Activated naive CD8-positive, alpha-beta T cell treated with anti-CD3 and anti-CD28 coated beads, Interleukin-2, amount 10 ng/mL, durations not matched to agents 7 days and 5 days (primary cell): ENCODE data around the gene DIAPH1. TPM values are rescaled to one million over a fixed set of nuclear protein-coding genes. Genes with fewer than 3 reads are reported as not detected.
A peak's percentile ranks its signal among the peaks of the same experiment; 100 is the strongest.

Experiments used
- ATAC-seq: fragments of 150-1000 bp; cut with Tn5 transposase; one replicate; pipeline ENCODE4 v1.10.0; 2021; ENCODE audit warnings: low read depth, moderate library complexity
- POLR2A ChIA-PET: fragments of 350-600 bp; sonication (Branson Sonifier 250); formaldehyde crosslinking; loops from one replicate; lab custom pipeline; 2021; ENCODE audit warnings: antibody characterized with exemption; lab: Charles Lee
- DNase-seq: peaks from one replicate; pipeline ENCODE4 v3.0.0; 2021
- H3K27ac Mint-ChIP-seq: one replicate; pipeline ENCODE4 v1.8.0; 2022; ENCODE audit warnings: mild to moderate bottlenecking, mixed read lengths
- H3K27me3 Mint-ChIP-seq: one replicate; pipeline ENCODE4 v1.8.0; 2022; ENCODE audit warnings: mild to moderate bottlenecking, moderate library complexity, mixed read lengths
- H3K36me3 Mint-ChIP-seq: one replicate; pipeline ENCODE4 v1.8.0; 2021; ENCODE audit warnings: mild to moderate bottlenecking, mixed read lengths
- H3K4me1 Mint-ChIP-seq: one replicate; pipeline ENCODE4 v1.8.0; 2021; ENCODE audit warnings: mixed read lengths
- H3K4me3 Mint-ChIP-seq: one replicate; pipeline ENCODE4 v1.8.0; 2022; ENCODE audit warnings: mild to moderate bottlenecking, moderate library complexity, mixed read lengths
- H3K9me3 Mint-ChIP-seq: one replicate; pipeline ENCODE4 v1.8.0; 2021; ENCODE audit warnings: mixed read lengths
- total RNA-seq, 2 experiments: library from RNA; stranded (reverse); gene quantifications; one replicate each; pipeline ENCODE4 v1.2.3, GENCODE V29; 2021

DIAPH1 gene
- total RNA-seq, 2 experiments from 2014 or later = 244 to 256 TPM

GRCh38 chr5:141567513-141568117 is 51.2 kb downstream of the DIAPH1 start:
- Mint-ChIP-seq H3K27me3 (no peaks in the 10 kb centered on the region), H3K36me3 (peaks cover 34% of the 10 kb centered on the region), H3K4me1 (peaks cover 20% of the 10 kb centered on the region), H3K27ac (no peak overlapping the region), H3K4me3 (no peak overlapping the region), H3K9me3 (no peaks in the 10 kb centered on the region)
- DNase-seq (no peak), ATAC-seq (no peak)
- POLR2A ChIA-PET = no interaction called here

DNA sequence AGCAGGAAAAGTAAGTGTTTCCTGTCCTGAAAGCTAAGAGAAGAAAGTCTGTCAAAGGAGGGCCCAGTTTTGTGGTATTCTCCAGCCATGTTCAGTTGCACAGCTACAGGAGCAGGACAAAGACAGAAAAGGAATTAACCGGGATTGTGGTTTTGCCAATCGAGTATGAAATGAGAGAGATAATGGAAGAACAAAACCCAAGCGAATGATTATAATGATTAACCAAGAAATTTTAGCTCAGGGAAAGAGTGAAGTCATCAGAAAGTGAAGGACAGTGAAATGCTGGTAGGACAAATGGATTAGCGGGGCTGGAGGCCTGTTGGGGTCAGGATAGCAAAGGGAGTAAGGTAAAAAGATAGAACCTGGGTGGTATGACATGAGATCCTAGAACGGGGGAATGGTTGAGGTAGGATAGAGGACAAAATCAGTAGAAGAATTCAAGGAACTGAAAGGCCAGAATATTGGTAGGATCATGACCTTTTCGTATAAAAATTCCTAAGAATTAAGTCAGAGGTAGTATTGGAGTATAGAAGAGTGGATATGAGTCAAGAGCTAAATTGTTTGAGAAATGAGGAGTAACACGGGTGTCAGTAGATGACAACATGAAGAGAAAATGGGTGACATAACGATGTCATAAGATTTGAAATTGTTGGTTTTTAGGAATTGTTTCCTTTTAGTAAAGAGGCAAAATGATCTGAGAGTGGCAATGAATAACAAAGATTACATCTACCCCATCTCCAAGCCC is 52.8 kb downstream of the DIAPH1 start:
- POLR2A ChIA-PET = no interaction called here
- DNase-seq (no peak), ATAC-seq (no peak)
- Mint-ChIP-seq H3K36me3 (peaks cover 40% of the 10 kb centered on the region), H3K27ac (peak overlapping the region; percentile 59), H3K27me3 (no peaks in the 10 kb centered on the region), H3K4me1 (peaks cover 20% of the 10 kb centered on the region), H3K9me3 (no peaks in the 10 kb centered on the region), H3K4me3 (no peak overlapping the region)

- POLR2A ChIA-PET = interaction anchor here (1.2 kb wide), 1 partner anchor 244 kb away, joined by 7 read pairs; the partner anchor contains the start of gene TAF7
- Mint-ChIP-seq H3K4me1 (peaks cover 22% of the 10 kb centered on the region), H3K36me3 (peaks cover 40% of the 10 kb centered on the region), H3K4me3 (no peak overlapping the region), H3K27ac (peak overlapping the region; percentile 67), H3K9me3 (no peaks in the 10 kb centered on the region), H3K27me3 (no peaks in the 10 kb centered on the region)
- ATAC-seq = peak; percentile 79
- no peak for DNase-seq
Observed at GRCh38 chr5:141564216-141564692, 54.5 kb downstream of the DIAPH1 start.

DNA sequence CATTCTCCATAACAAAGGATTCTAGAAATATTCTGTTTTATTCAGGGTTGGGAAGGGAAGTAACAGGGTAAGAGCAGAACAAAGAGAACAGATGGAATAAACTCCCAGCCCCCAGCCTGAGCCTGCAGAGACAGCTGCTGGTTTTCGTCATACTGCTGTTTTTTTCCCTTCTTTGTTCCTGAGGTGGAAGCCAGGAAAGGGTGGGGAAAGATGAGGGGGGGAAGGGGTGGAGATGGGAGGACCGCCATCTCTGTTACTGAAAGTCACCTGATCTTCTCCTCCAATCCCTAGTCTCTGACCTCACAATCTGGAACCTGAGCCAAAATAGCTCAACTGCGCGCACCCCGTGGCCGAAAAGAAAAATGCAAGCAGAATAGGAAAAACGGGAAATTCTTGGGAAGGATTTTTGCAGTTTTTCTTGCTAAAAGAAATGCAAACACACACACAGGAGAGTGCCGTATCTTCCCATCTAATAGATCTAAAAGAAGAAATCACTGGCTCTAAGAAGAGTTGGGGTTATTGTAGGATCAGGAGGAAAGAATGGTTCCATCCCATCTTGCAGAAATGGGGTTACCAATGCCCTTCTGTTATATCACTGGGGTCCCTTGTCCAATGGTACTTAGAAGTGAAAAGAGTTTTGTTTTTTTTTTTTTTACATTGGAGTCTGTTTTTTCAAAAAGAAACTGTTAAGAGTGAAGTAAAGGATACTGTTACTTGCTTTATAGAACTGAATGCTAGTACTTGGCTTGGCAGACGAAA is 57.9 kb downstream of the DIAPH1 start:
- Mint-ChIP-seq H3K27me3 (no peaks in the 10 kb centered on the region), H3K4me3 (no peak overlapping the region), H3K27ac (no peak overlapping the region), H3K36me3 (peaks cover 29% of the 10 kb centered on the region), H3K9me3 (no peaks in the 10 kb centered on the region), H3K4me1 (peaks cover 22% of the 10 kb centered on the region)
- POLR2A ChIA-PET = no interaction called here
- DNase-seq = no peak
- no peak for ATAC-seq

DNA sequence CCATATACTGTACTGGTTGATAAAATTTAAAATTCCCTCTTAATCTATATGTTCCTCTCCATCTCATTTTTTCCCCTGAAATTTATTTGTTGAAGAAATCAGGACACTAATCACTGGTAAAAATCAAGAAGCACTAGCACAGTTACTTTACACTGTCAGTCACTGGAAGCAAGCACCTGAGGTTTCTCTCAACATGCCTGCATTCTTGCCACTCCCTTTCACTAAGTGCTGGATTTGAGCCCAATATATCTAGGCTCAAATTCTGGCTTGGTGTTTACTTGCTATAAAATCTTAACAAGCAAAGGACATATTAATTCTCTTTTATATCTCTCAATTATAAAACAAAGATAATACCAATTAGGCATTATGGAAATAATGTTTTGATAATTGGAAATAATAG is 58.6 kb downstream of the DIAPH1 start:
- Mint-ChIP-seq H3K4me3 (no peak overlapping the region), H3K27ac (no peak overlapping the region), H3K27me3 (no peaks in the 10 kb centered on the region), H3K4me1 (peaks cover 22% of the 10 kb centered on the region), H3K9me3 (no peaks in the 10 kb centered on the region), H3K36me3 (peaks cover 26% of the 10 kb centered on the region)
- DNase-seq (no peak), ATAC-seq (no peak)
- POLR2A ChIA-PET = no interaction called here

GRCh38 chr5:141559461-141559860 is 59.3 kb downstream of the DIAPH1 start:
- H3K27ac Mint-ChIP-seq = peak overlapping the region; percentile 57
- no peaks in the 10 kb centered on the region for H3K9me3 Mint-ChIP-seq
- DNase-seq (no peak), ATAC-seq (no peak)
- POLR2A ChIA-PET = no interaction called here
- no peak overlapping the region for H3K4me3 Mint-ChIP-seq
- peaks cover 26% of the 10 kb centered on the region for H3K36me3 Mint-ChIP-seq
- peaks cover 19% of the 10 kb centered on the region for H3K4me1 Mint-ChIP-seq
- no peaks in the 10 kb centered on the region for H3K27me3 Mint-ChIP-seq

- Mint-ChIP-seq H3K9me3 (no peaks in the 10 kb centered on the region), H3K27ac (peak overlapping the region; percentile 1), H3K36me3 (peaks cover 23% of the 10 kb centered on the region), H3K4me3 (no peak overlapping the region), H3K27me3 (no peaks in the 10 kb centered on the region), H3K4me1 (peaks cover 10% of the 10 kb centered on the region)
- no peak for DNase-seq
- POLR2A ChIA-PET = no interaction called here
- peak; percentile 17 for ATAC-seq
Observed at GRCh38 chr5:141558150-141558549, 60.6 kb downstream of the DIAPH1 start.

DNA sequence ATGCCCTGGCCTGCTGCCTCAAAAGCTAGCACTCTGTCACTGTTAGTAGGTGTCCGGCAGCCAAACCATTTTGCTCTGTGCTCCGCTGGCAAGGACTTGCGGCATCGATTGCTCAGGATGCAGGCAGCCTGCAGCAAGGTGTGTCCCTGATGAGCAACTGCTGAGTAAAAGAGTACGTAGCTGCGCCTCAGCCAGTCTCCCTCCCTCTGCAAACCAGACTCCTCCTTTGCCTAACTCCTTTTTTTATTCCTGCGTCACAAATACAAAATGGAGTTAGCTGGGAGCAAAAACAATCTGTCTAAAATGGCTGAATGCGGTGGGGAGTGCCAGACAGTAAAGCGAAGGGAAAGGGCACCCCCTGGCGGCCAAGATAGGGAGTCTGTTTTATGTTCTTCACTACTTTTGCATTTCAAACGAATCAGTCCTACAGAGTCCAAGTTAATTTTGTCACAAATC is 61.1 kb downstream of the DIAPH1 start:
- H3K36me3 Mint-ChIP-seq = peaks cover 18% of the 10 kb centered on the region
- peak overlapping the region; percentile 1 for H3K27ac Mint-ChIP-seq
- no peak overlapping the region for H3K4me3 Mint-ChIP-seq
- H3K4me1 Mint-ChIP-seq = peaks cover 9% of the 10 kb centered on the region
- no peaks in the 10 kb centered on the region for H3K27me3 Mint-ChIP-seq
- peak; percentile 74 for DNase-seq
- peak; percentile 62 for ATAC-seq
- POLR2A ChIA-PET = no interaction called here
- H3K9me3 Mint-ChIP-seq = no peaks in the 10 kb centered on the region

GRCh38 chr5:141547921-141548320 is 70.9 kb downstream of the DIAPH1 start:
- DNase-seq (no peak), ATAC-seq (no peak)
- Mint-ChIP-seq H3K9me3 (peaks cover 3% of the 10 kb centered on the region), H3K4me1 (peaks cover 14% of the 10 kb centered on the region), H3K27ac (no peak overlapping the region), H3K36me3 (peaks cover 61% of the 10 kb centered on the region), H3K27me3 (no peaks in the 10 kb centered on the region), H3K4me3 (no peak overlapping the region)
- POLR2A ChIA-PET = no interaction called here

- Mint-ChIP-seq H3K27me3 (no peaks in the 10 kb centered on the region), H3K9me3 (peaks cover 3% of the 10 kb centered on the region), H3K4me1 (peaks cover 14% of the 10 kb centered on the region), H3K27ac (peak overlapping the region; percentile 40), H3K36me3 (peaks cover 63% of the 10 kb centered on the region), H3K4me3 (no peak overlapping the region)
- POLR2A ChIA-PET = no interaction called here
- ATAC-seq (no peak), DNase-seq (no peak)
Observed at GRCh38 chr5:141547488-141547887, 71.3 kb downstream of the DIAPH1 start.

- peaks cover 2% of the 10 kb centered on the region for H3K4me1 Mint-ChIP-seq
- no peak overlapping the region for H3K4me3 Mint-ChIP-seq
- peaks cover 3% of the 10 kb centered on the region for H3K9me3 Mint-ChIP-seq
- ATAC-seq (no peak), DNase-seq (no peak)
- no peaks in the 10 kb centered on the region for H3K27me3 Mint-ChIP-seq
- H3K36me3 Mint-ChIP-seq = peaks cover 49% of the 10 kb centered on the region
- POLR2A ChIA-PET = no interaction called here
- no peak overlapping the region for H3K27ac Mint-ChIP-seq
Observed at GRCh38 chr5:141543053-141543452, 75.7 kb downstream of the DIAPH1 start.

DNA sequence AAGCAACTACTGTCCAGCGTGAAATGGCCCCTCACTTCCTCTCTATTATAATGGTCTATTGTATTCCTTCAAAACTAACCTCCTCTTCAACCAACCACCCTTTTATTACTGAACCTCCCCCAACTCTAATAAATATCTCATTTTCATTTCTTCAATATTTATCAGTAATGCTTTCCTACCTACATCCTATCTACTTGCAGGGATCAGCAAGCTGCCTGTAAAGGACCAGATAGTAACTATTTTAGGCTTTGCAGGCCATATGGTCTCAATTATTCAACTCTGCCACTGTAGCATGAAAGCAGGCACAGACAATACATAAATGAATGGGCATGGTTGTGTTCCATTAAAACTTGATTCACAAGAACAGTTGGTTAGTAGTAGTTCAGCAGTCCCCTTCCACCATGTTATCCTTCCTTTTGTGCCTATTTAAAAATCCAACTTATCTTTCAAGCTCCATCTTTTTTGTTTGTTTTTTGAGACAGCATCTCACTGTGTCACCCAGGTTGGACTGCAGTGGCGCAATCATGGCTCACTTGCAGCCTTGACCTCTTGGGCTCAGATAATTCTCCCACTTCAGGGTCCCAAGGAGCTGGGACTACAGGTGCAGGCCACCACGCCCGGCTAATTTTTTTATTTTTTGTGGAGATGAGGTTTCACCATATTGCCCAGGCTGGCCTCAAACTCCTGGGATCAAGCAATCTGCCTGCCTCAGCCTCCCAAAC is 84.1 kb downstream of the DIAPH1 start:
- no peaks in the 10 kb centered on the region for H3K9me3 Mint-ChIP-seq
- H3K4me1 Mint-ChIP-seq = no peaks in the 10 kb centered on the region
- no peak for ATAC-seq
- no peak for DNase-seq
- H3K36me3 Mint-ChIP-seq = peaks cover 30% of the 10 kb centered on the region
- POLR2A ChIA-PET = no interaction called here
- H3K4me3 Mint-ChIP-seq = no peak overlapping the region
- H3K27ac Mint-ChIP-seq = no peak overlapping the region
- no peaks in the 10 kb centered on the region for H3K27me3 Mint-ChIP-seq

- POLR2A ChIA-PET = no interaction called here
- Mint-ChIP-seq H3K27ac (no peak overlapping the region), H3K4me1 (no peaks in the 10 kb centered on the region), H3K4me3 (no peak overlapping the region), H3K27me3 (no peaks in the 10 kb centered on the region), H3K9me3 (no peaks in the 10 kb centered on the region), H3K36me3 (peaks cover 27% of the 10 kb centered on the region)
- no peak for DNase-seq
- ATAC-seq = no peak
Observed at GRCh38 chr5:141533897-141534296, 84.9 kb downstream of the DIAPH1 start.
